Measurements from ENCODE around the gene ZNF618.

The ZNF618 gene

GRCh38 chr9:113990570-113990907 lies 114.4 kb downstream of the ZNF618 start:
- no peak for TF ChIP-seq CTCF (IDR thresholded peaks at IDR 0.05; ENCODE audit: insufficient read depth, missing control alignments)
- FAIRE-seq (no peak), DNase-seq (ENCODE audit: insufficient read length, low spot score) (no peak)

GRCh38 chr9:113990975-113991471 lies 114.9 kb downstream of the ZNF618 start:
- TF ChIP-seq CTCF (IDR thresholded peaks at IDR 0.05; ENCODE audit: insufficient read depth, missing control alignments), result no peak
- FAIRE-seq, result no peak
- no peak for DNase-seq (ENCODE audit: insufficient read length, low spot score)

GRCh38 chr9:113991714-113992113 lies 115.6 kb downstream of the ZNF618 start:
- no peak for TF ChIP-seq CTCF (IDR thresholded peaks at IDR 0.05; ENCODE audit: insufficient read depth, missing control alignments)
- DNase-seq (ENCODE audit: insufficient read length, low spot score) (no peak), FAIRE-seq (no peak)

GRCh38 chr9:113992276-113992951 lies 116.3 kb downstream of the ZNF618 start:
- no peak for FAIRE-seq
- no peak for TF ChIP-seq CTCF (IDR thresholded peaks at IDR 0.05; ENCODE audit: insufficient read depth, missing control alignments)
- DNase-seq (ENCODE audit: insufficient read length, low spot score), result no peak

GRCh38 chr9:113992994-113993393 lies 116.9 kb downstream of the ZNF618 start:
- DNase-seq (ENCODE audit: insufficient read length, low spot score) (no peak), FAIRE-seq (no peak)
- TF ChIP-seq CTCF (IDR thresholded peaks at IDR 0.05; ENCODE audit: insufficient read depth, missing control alignments), result no peak

GRCh38 chr9:113993838-113994540 lies 117.9 kb downstream of the ZNF618 start:
- TF ChIP-seq CTCF (IDR thresholded peaks at IDR 0.05; ENCODE audit: insufficient read depth, missing control alignments), result no peak
- FAIRE-seq (no peak), DNase-seq (ENCODE audit: insufficient read length, low spot score) (no peak)

GRCh38 chr9:113995401-113995800 lies 119.3 kb downstream of the ZNF618 start:
- FAIRE-seq (no peak), DNase-seq (ENCODE audit: insufficient read length, low spot score) (no peak)
- no peak for TF ChIP-seq CTCF (IDR thresholded peaks at IDR 0.05; ENCODE audit: insufficient read depth, missing control alignments)
